Measurements from ENCODE around the gene GPR142. TPM values are rescaled to one million over a fixed set of nuclear protein-coding genes. Genes with fewer than 3 reads are reported as not detected.

GPR142 gene
- total RNA-seq, 2 donors from 2014 or later, result not detected

- ATAC-seq (ENCODE audit: insufficient number of reproducible peaks, low FRiP score, low read depth), result no peak
Measured at GRCh38 chr17:74390680-74391653, 23.7 kb downstream of the GPR142 start.

GRCh38 chr17:74391771-74392170 is 24.5 kb downstream of the GPR142 start:
- no peaks in the 10 kb centered on the region for H3K9me3 ChIP-seq
- DNase-seq (ENCODE audit: low spot score) (no peak), ATAC-seq (ENCODE audit: insufficient number of reproducible peaks, low FRiP score, low read depth) (no peak)
- no peaks in the 10 kb centered on the region for H3K27me3 ChIP-seq (replicated peaks; ENCODE audit: insufficient read depth)
- no peak for TF ChIP-seq CTCF (IDR thresholded peaks at IDR 0.05)
- no peak overlapping the region for H3K27ac ChIP-seq
- no peak overlapping the region for H3K4me3 ChIP-seq
- H3K36me3 ChIP-seq, result no peaks in the 10 kb centered on the region
- peaks cover 13 to 30% of the 10 kb centered on the region in 2 donors for H3K4me1 ChIP-seq (ENCODE audit: control insufficient read depth in 1 of 2, low read depth in 2 of 2)

More at GRCh38 chr17:74390680-74391653, 23.7 kb downstream of the GPR142 start:
- Histone ChIP-seq H3K27ac (no peak overlapping the region), H3K27me3 (replicated peaks; ENCODE audit: insufficient read depth) (no peaks in the 10 kb centered on the region), H3K36me3 (no peaks in the 10 kb centered on the region), H3K4me3 (no peak overlapping the region), H3K9me3 (no peaks in the 10 kb centered on the region), H3K4me1 (ENCODE audit: control insufficient read depth in 1 of 2, low read depth in 2 of 2) (peaks cover 13 to 30% of the 10 kb centered on the region in 2 donors)
- no peak for TF ChIP-seq CTCF (IDR thresholded peaks at IDR 0.05)
- DNase-seq (ENCODE audit: low spot score), result no peak

GRCh38 chr17:74392848-74393247 is 25.5 kb downstream of the GPR142 start:
- DNase-seq (ENCODE audit: low spot score) (no peak), ATAC-seq (ENCODE audit: insufficient number of reproducible peaks, low FRiP score, low read depth) (no peak)
- Histone ChIP-seq H3K27me3 (replicated peaks; ENCODE audit: insufficient read depth) (no peaks in the 10 kb centered on the region), H3K9me3 (no peaks in the 10 kb centered on the region), H3K4me1 (ENCODE audit: control insufficient read depth in 1 of 2, low read depth in 2 of 2) (peaks cover 13 to 30% of the 10 kb centered on the region in 2 donors), H3K27ac (peak overlapping the region; percentile 15 to 37), H3K4me3 (no peak overlapping the region), H3K36me3 (no peaks in the 10 kb centered on the region)
- TF ChIP-seq CTCF (IDR thresholded peaks at IDR 0.05), result no peak

GRCh38 chr17:74393346-74393942 is 26.1 kb downstream of the GPR142 start:
- Histone ChIP-seq H3K36me3 (no peaks in the 10 kb centered on the region), H3K27ac (peak overlapping the region; percentile 15 to 37), H3K4me3 (no peak overlapping the region), H3K27me3 (replicated peaks; ENCODE audit: insufficient read depth) (no peaks in the 10 kb centered on the region), H3K4me1 (ENCODE audit: control insufficient read depth in 1 of 2, low read depth in 2 of 2) (peaks cover 13 to 30% of the 10 kb centered on the region in 2 donors), H3K9me3 (no peaks in the 10 kb centered on the region)
- DNase-seq (ENCODE audit: low spot score), result no peak
- no peak for TF ChIP-seq CTCF (IDR thresholded peaks at IDR 0.05)
- no peak for ATAC-seq (ENCODE audit: insufficient number of reproducible peaks, low FRiP score, low read depth)

DNA sequence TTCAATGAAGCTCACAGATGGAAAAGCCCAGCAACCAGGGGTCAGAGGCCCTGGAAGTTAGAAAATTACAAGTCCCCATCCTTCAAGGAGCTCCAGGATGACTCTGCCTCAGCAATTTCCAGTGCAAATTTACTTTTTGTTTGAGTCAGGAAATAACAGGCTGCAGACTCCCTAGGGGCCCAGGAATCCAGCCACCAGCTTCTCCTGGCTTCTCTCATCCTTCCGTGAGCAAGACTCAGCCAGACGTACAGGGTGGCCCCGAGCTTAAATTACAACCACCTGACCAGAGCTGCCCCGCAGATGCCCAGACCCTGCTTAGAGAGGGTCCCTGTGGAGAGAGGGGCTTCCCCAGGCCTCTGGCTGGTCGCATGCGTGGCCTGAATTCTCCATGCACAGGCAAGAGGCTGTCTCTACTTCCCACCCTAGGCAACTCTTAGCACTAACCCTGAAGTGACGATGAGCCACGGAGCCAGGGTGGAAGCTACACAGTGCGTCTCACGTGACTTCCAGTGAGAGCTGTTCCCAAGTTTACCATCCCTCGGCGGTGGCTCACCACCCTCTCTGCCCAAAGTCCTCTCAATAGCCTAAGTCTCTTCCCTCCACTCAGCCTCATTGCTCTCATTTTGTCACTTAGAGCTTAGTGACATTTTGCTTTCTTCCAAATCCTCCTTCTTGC is 27.1 kb downstream of the GPR142 start:
- no peak for TF ChIP-seq CTCF (IDR thresholded peaks at IDR 0.05)
- Histone ChIP-seq H3K4me1 (ENCODE audit: control insufficient read depth in 1 of 2, low read depth in 2 of 2) (peaks cover 13 to 30% of the 10 kb centered on the region in 2 donors), H3K36me3 (no peaks in the 10 kb centered on the region), H3K4me3 (no peak overlapping the region), H3K27ac (peak overlapping the region; percentile 15 to 37), H3K27me3 (replicated peaks; ENCODE audit: insufficient read depth) (no peaks in the 10 kb centered on the region), H3K9me3 (no peaks in the 10 kb centered on the region)
- DNase-seq (ENCODE audit: low spot score), result no peak
- no peak for ATAC-seq (ENCODE audit: insufficient number of reproducible peaks, low FRiP score, low read depth)
